ENCODE measurements around the gene AIM2.
"Not testable (repeated sequence)": the region's sequence is repeated elsewhere in the genome, so short reads cannot be mapped to it uniquely, and the experiment has no call there.

AIM2 gene

GRCh38 chr1:159077120-159077961, 775 bp upstream of the AIM2 start:
- ATAC-seq, result peak; percentile 86 to 88

GRCh38 chr1:159071970-159072582, 4.5 kb downstream of the AIM2 start:
- no peak for ATAC-seq

- ATAC-seq, result no peak
Observed at GRCh38 chr1:159068886-159069285, 7.7 kb downstream of the AIM2 start.

DNA sequence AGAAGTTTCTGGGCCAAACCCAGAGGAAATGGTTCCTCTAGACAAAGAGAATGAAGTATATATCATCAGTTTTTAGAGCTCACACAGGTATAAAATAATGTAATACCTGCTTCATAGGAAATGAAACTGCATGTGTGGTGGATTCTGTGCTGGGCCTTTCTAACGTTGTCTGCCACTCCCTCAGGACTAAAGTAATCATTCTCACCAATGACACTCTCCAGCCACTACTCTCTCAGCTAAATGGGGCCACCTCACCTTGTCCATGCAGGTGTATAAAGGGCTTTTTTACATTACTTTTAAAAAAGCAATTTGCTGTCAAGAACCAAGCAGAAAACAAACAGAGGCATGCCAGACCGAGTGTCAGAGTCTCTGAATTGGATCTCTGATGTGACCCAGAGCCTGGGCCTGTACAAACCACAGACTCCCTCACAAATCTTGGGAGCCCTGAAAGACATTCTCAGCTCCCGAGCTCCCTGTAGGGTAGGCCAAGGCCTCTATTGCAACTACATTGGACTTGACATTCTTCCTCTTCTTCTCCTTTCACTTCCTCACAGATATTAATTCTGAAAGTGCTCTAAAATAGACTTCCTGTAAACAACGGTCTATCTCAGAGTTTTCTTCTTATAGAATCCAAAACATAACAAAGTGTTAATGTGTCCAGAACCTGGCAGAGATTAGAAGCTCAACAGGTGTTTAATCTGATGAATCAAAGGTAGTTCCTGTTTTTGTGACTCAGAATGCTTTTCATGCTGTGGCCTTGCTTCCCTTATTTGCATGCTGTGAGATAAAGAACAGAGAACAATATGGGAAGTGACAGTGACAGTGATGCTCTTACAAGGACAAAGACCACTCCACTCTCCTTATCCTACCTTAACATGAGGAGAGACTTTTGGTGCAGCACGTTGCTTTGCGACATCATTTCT, 8.6 kb downstream of the AIM2 start:
- ATAC-seq, result peak; percentile 72 to 76

DNA sequence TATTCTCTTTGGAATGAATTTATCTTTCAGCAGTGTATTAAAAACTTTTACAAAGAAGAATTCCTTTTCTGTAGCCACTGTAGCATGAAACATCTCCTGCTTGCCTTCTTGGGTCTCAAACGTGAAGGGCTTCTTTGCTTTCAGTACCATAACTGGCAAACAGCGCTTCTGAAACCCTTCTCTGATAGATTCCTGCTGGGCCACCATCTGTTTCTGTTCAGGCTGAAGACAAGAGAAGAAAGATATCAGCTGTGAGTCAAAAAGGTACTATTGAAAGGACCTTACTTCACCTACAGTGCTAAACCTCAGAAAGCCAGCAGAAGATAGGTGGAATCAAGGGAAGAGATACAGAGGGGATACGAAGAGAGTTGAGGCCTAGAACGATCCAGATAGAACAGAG, 10.5 kb downstream of the AIM2 start:
- no peak for ATAC-seq

DNA sequence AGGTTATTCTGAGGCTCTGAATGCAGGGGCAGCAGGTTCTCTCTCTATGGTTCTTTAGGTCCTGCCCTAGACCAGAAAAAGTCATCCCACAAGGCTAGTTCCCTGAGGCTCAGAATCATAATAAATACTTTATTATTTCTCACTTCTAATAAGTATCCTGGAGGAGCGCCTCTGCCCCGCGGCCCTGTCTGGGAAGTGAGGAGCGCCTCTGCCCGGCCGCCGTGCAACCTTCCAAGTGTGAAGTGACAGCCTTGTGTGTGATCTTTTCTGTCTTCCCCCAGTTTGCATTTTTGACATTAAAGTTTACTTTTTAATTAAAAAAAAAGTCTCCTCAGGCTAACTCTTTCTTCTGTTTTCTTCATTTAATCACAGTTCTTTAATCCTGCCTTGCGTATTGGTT, 11.5 kb downstream of the AIM2 start:
- no peak for ATAC-seq

DNA sequence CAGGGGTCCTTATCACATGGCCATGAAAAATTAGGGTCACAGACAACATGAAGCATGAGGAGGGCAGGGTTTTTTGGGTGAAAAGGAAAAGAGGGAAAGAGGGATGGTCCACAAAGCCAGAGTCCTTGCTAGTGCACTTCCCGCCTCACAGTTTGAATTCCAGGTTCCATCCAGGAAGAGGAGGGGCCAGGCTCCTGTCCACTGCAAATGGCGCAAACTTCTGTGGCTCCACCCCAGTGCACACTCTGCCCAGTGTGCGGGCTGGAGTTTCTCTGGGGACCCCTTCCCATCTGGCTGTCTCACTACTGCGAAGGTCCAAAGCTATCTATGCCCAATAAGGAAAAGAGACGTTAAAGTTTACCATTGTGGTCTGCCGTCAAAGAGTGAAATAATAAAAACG, 17.8 kb downstream of the AIM2 start:
- no peak for ATAC-seq

- no peak for ATAC-seq
Observed at GRCh38 chr1:159056069-159056698, 20.4 kb downstream of the AIM2 start.

DNA sequence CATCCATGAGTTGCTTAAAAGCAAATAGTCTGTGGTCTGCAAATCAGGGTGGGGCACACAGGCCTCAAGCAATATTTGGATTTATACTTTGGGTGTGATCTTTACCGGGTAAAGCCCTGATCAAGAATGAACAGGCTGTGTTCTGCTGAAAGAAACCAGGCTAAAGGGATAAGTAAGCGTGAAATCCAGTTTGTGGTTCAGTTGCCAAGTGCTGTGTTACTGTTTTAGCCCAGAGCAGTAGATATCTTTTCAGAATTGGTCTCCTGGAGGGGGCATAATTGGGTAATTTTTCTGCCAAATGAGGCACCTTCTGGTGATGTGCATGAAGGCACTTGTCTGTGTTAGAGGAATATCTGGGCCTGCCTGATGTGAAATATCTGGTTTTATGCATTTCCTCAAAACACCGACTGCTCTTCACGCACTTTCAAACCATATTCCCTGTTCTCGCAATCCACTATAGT, 21.4 kb downstream of the AIM2 start:
- ATAC-seq, result no peak

- no peak for ATAC-seq
Observed at GRCh38 chr1:159054427-159054826, 22.1 kb downstream of the AIM2 start.

DNA sequence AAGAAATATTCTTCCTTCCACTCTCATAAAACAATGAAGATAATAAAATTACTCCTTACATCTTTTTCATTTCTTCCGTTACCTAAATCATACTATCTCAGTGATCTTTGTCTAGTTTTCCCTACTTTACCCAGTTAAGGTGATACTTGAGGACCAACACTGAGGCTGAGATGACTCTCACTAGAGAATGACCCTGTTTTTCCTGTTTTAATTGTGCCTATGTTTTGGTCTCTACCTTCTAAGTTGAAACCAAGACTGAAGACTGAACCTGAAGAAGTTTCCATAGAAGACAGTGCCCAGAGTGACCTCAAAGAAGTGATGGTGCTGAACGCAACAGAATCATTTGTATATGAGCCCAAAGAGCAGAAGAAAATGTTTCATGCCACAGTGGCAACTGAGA, 25.1 kb downstream of the AIM2 start:
- no peak for ATAC-seq

DNA sequence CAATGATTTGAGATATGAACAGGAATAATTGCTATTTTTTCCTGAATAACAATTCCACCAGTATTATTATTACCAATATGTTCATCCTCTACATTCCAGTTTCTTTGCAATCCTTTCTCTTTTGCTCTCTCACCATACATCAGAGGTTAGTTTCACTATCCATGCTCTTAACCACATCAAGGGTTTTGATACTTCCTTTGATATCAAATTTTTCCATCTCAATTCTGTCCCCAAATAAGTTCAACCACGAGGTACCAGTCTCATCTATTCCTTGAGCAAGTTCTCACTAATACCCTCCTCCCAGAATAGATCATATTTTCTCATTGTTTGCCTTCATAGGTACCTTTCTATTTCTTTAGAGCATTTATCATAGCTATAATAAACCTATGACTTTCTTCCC, 30.1 kb downstream of the AIM2 start:
- peak; percentile 76 to 83 for ATAC-seq

DNA sequence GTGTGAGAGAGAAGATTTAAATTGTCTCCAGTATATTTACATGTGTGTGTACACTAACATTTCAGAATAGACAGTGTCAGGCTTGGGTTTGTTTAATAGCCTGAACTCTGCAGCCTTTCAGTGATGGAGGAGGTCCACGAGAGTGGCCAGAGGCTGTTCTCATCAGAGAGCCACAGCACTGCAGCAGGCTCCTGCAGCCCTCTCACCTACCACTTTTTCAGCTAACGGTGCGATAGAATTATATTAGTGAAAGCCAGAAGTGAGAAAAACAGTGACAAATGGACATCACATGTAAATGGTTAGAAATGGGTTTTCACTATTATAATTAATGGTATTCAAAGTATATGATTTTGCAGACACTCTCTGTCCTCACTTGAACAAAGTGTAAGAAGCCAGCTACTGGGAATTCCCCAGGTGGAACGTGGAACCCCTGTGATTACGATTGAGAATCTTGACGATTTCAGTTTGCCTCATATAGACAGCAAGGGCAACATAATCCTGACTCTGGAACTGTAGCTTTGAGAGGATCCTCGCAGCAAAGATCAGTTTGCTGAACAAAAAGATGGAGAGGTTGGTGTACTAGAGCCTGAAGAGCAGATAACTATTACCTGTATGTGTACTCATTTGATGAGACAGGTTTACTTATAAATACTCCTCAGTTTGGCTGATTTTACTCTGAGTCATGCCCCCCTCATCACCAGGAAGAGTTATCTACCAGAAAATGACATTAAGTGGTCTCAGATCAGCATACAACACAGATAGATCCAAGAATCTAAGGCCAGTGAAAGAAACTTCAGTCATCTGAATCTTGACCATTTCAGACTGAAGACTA, 35.5 kb downstream of the AIM2 start:
- peak; percentile 74 to 82 for ATAC-seq

- no peak for ATAC-seq
Observed at GRCh38 chr1:159040206-159040605, 36.4 kb downstream of the AIM2 start.

DNA sequence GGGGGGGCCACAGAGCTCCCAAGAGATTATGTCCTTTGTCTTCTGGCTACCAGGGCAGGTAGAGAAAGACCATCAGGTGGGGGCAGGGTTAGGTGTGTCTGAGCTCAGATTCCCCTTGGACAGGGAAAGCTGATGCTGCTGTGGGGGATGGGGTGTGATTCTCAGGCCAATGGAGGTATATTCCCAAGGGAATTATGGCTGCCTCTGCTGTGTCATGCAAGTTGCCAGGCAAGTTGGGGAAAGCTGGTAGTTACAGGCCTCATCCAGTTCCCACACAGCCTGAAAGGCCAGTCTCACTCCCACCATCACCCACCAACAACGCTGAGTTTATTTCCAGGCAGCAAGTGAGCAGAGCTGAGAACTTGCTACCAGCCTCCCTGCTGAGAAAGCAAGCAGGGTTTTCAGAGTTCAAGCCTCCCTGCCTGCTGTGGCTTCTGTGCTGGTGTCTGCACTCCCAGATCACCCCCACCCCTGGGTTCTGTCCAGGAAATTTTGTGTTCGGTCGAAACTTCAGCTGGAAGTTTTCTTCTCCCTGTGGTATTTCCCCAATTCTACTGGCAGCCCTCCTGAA, 45.6 kb downstream of the AIM2 start:
- no peak for ATAC-seq

DNA sequence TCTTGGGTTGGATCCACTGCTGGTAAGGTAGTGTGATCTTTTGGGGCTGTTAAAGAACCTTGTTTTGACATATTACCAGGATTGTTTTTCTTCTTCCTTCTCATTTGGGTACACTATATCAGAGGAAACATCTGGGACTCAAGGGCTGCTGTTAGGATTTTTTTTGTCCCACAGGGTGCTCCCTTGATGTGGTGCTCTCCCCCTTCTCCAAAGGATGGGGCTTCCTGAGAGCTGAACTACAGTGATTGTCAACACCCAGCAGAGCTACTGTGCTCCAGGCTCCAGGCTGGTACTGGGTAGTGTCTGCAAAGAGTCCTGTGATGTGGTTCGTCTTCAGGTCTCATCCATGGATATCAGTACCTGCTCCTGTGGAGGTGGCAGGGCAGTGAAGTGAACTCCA, 46.3 kb downstream of the AIM2 start:
- ATAC-seq, result no peak

GRCh38 chr1:159026841-159027240, 49.7 kb downstream of the AIM2 start:
- not testable (repeated sequence) for ATAC-seq

DNA sequence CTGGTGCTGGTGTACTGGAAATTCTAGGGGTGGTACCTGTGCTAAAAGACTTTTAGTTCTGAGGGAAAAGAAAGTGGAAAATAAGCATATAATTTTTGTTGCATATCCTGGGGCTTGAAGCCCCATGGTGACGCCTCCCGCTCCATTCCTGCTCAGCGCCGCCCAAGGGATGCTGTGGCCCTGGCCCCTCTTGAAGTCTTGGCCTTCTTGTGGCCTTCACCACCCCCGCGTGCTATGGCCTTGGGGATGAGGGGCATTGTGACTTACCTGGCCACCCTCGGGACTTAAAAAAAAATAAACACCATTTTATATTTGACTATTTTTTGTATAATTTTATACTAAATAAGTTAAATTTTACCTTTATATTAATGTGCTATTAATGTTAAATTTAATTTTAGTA, 51.5 kb downstream of the AIM2 start:
- ATAC-seq, result no peak

GRCh38 chr1:159023723-159024122, 52.8 kb downstream of the AIM2 start:
- ATAC-seq, result no peak

DNA sequence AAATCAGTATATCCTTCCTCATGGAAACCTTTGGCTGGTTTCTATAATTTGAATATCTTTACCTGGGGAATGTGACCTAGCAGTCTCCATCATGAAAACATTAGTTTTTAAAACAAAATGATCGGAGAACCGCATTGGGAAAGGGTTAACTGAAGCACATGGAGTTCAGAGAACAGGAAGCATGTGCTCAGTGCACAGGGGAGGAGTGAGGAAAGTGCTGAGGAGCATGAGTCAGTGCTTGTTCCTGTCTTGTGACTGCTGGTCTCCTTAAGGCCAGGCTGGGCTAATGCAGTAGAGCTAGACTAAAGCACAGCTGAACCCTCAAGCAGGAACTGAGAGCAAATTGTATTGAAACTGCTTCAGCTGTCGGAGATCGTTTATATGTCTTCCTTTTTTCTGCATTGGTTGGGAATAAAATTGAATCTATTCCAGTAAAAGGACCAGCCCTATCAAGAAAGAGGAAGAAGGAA, 61.1 kb downstream of the AIM2 start:
- ATAC-seq, result peak; percentile 96 to 97

DNA sequence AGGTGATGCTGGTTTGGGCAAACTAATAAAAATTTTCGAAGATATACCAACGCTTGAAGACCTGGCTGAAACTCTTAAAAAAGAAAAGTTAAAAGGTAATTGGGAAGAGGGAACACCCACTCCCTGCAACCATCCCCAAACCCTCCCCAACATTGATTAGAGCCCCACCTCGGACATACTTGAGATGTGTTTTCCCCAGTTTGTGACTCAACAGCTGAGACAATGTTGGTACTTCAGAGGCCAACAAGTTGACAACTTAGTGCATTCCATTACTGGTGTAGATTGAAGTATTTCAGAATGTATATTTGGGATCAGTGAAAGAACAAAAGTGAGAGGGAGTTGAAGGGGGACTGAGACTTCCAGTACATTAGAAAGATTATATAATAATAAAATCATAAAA, 61.7 kb downstream of the AIM2 start:
- peak; percentile 17 to 22 for ATAC-seq

Data from activated CD4-positive, CD25-positive, alpha-beta regulatory T cell treated with anti-CD3 and anti-CD28 coated beads, Interleukin-2, amount 50 U/mL, for 24 hours (primary cell).